H1 (cell line): ENCODE data around the gene MRS2. TPM values are rescaled to one million over a fixed set of nuclear protein-coding genes. Genes with fewer than 3 reads are reported as not detected.

Experiments
- JUND ChIP-seq: IDR thresholded peaks from 2 replicates; pipeline ENCODE4 v1.6.1; 2011; ENCODE audit warnings: mild to moderate bottlenecking, improper control_type of control experiment, low read length
- NANOG ChIP-seq: IDR thresholded peaks from 2 replicates; pipeline ENCODE4 v1.6.1; 2011; ENCODE audit warnings: low read length, low read depth, mild to moderate bottlenecking, inconsistent platforms; ENCODE audit not compliant: insufficient read depth, poor library complexity, severe bottlenecking
- RNF2 ChIP-seq: fragments of 200-900, 300-1000 bp; sonication (generic); IDR thresholded peaks from 2 replicates; pipeline ENCODE4 v1.7.1; 2016; ENCODE audit warnings: borderline replicate concordance, low read depth, mild to moderate bottlenecking, antibody characterized with exemption, low read length; ENCODE audit not compliant: poor library complexity, severe bottlenecking; ENCODE audit errors: missing control alignments
- SRF ChIP-seq: IDR thresholded peaks from 2 replicates; pipeline ENCODE4 v1.6.1; 2011; ENCODE audit warnings: mild to moderate bottlenecking, low read depth, low read length, moderate library complexity
- polyA plus RNA-seq, 7 experiments: library from polyadenylated mRNA; depleted of rRNA in 3 of 7; stranded (reverse) in 5 of 7; unstranded in 2 of 7; fragments of >200 nt in 5 of 7; fragments of 200-250 nt in 2 of 7; gene quantifications; 1 replicate in 5 of 7; 2 replicates in 1 of 7; 4 replicates in 1 of 7; pipeline versions ENCODE4 v1.2.1 to v1.2.3, GENCODE V29; 2011 to 2013; ENCODE audit warnings: missing spikeins in 2 of 7, mixed read lengths in 2 of 7
- total RNA-seq: library from RNA; stranded (reverse); fragmentation: NEBNext Ultra II Directional; extraction: Animal tissue kit (Norgen Biotek cat#: 25700); gene quantifications from 2 replicates; pipeline ENCODE4 v1.2.1, GENCODE V29; 2021

MRS2 gene
- total and polyA plus RNA-seq, 2 of the 8 experiments (the other 6 are each of a cell fraction or from before 2014, with no cell fraction given): 51.2 to 67.5 TPM

DNA sequence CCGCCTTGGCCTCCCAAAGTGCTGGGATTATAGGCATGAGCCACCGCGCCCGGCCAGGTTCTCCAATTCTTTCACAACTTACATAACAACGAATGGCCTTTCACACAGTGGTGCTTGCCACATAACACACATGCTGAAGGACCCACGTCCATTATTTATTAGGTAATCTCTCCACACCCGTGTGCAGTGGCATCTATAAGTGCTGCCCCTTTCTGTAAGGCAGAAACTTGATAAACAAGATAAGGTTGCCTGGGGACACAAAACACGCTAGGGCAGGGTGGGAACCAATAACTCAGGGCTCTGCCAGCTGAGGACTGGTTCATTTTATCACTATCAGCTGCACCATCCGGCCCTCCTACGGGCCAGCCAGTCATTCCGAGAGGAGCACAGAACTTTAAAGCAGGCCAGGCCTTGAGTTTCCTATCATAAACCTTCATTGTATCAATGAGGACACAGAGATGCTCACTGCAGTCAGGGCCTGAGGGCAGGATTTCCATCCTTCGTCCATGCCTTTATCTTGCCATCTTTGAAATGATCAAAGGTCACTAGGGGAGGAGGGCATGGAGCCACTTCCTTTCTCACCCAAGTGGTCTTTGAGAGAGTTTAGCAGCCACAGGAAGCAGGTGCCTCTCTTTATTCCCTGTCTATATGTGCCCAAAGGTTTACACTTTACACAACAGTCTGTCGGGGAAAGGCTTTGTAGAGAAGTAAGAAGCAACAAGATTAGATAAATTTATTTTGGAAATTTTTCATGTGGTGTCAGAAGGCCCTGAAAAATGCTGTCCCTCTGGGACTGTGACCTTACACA is 49.0 kb downstream of the MRS2 start (continued):
- TF ChIP-seq NANOG (no peak), RNF2 (no peak), SRF (no peak), JUND (no peak)
